ENCODE measurements around the gene KLHL1. TPM values are rescaled to one million over a fixed set of nuclear protein-coding genes. Genes with fewer than 3 reads are reported as not detected.

Gene KLHL1
- total RNA-seq, 1 donor from 2014 or later: not detected

- DNase-seq: no peak
- Histone ChIP-seq H3K27ac (replicated peaks) (no peak overlapping the region), H3K9me3 (replicated peaks) (peaks cover 13% of the 10 kb centered on the region), H3K4me1 (no peaks in the 10 kb centered on the region), H3K36me3 (no peaks in the 10 kb centered on the region), H3K4me3 (no peak overlapping the region), H3K27me3 (ENCODE audit: low read depth) (no peaks in the 10 kb centered on the region)
- TF ChIP-seq CTCF (IDR thresholded peaks at IDR 0.05; ENCODE audit: borderline replicate concordance): no peak
- intact Hi-C loops (cut with micrococcal nuclease): no loop called here
Measured at GRCh38 chr13:70014337-70014736, 93.9 kb downstream of the KLHL1 start.

GRCh38 chr13:69999875-70000274, 108.4 kb downstream of the KLHL1 start:
- H3K9me3 ChIP-seq (replicated peaks): no peaks in the 10 kb centered on the region
- intact Hi-C loops (cut with micrococcal nuclease): no loop called here
- H3K4me3 ChIP-seq: no peak overlapping the region
- H3K36me3 ChIP-seq: no peaks in the 10 kb centered on the region
- DNase-seq: no peak
- H3K4me1 ChIP-seq: no peaks in the 10 kb centered on the region
- no peak for TF ChIP-seq CTCF (IDR thresholded peaks at IDR 0.05; ENCODE audit: borderline replicate concordance)
- no peaks in the 10 kb centered on the region for H3K27me3 ChIP-seq (ENCODE audit: low read depth)
- H3K27ac ChIP-seq (replicated peaks): no peak overlapping the region

GRCh38 chr13:69997061-69997460, 111.2 kb downstream of the KLHL1 start:
- intact Hi-C loops (cut with micrococcal nuclease): no loop called here
- H3K4me3 ChIP-seq: no peak overlapping the region
- no peaks in the 10 kb centered on the region for H3K9me3 ChIP-seq (replicated peaks)
- DNase-seq: no peak
- H3K27me3 ChIP-seq (ENCODE audit: low read depth): no peaks in the 10 kb centered on the region
- TF ChIP-seq CTCF (IDR thresholded peaks at IDR 0.05; ENCODE audit: borderline replicate concordance): no peak
- no peaks in the 10 kb centered on the region for H3K36me3 ChIP-seq
- H3K4me1 ChIP-seq: no peaks in the 10 kb centered on the region
- H3K27ac ChIP-seq (replicated peaks): no peak overlapping the region

GRCh38 chr13:69980799-69981198, 127.5 kb downstream of the KLHL1 start:
- no peak for DNase-seq
- no peak for TF ChIP-seq CTCF (IDR thresholded peaks at IDR 0.05; ENCODE audit: borderline replicate concordance)

DNA sequence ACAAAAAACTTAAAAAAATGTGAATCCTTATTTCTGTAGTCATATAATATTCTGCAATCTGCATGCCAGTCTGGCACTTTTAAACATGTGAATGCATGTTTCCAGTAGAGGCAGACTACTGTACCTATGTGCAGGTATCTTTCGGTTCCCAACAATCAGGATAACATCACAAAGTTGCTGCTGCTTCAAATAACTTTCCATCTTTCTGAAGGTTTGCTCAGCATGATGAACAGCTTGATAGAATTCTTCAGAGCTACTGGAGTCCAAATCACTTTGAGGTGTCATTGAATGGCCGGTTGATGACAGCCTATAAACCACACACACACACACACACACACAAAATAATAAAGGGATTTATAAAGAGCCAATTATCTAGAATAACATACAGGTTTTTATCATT, 132.8 kb downstream of the KLHL1 start:
- intact Hi-C loops (cut with micrococcal nuclease): no loop called here
- H3K36me3 ChIP-seq: no peaks in the 10 kb centered on the region
- H3K4me1 ChIP-seq: no peaks in the 10 kb centered on the region
- H3K4me3 ChIP-seq: no peak overlapping the region
- TF ChIP-seq CTCF (IDR thresholded peaks at IDR 0.05; ENCODE audit: borderline replicate concordance): no peak
- DNase-seq: no peak
- no peaks in the 10 kb centered on the region for H3K9me3 ChIP-seq (replicated peaks)
- H3K27me3 ChIP-seq (ENCODE audit: low read depth): no peaks in the 10 kb centered on the region
- no peak overlapping the region for H3K27ac ChIP-seq (replicated peaks)

More at GRCh38 chr13:69980799-69981198, 127.5 kb downstream of the KLHL1 start:
- H3K9me3 ChIP-seq (replicated peaks): peaks cover 6% of the 10 kb centered on the region
- no peaks in the 10 kb centered on the region for H3K27me3 ChIP-seq (ENCODE audit: low read depth)
- H3K4me3 ChIP-seq: no peak overlapping the region
- H3K27ac ChIP-seq (replicated peaks): no peak overlapping the region
- intact Hi-C loops (cut with micrococcal nuclease): no loop called here
- no peaks in the 10 kb centered on the region for H3K36me3 ChIP-seq
- no peaks in the 10 kb centered on the region for H3K4me1 ChIP-seq

GRCh38 chr13:69970520-69970919, 137.7 kb downstream of the KLHL1 start:
- TF ChIP-seq CTCF (IDR thresholded peaks at IDR 0.05; ENCODE audit: borderline replicate concordance): no peak
- no peak overlapping the region for H3K4me3 ChIP-seq
- DNase-seq: no peak
- H3K36me3 ChIP-seq: no peaks in the 10 kb centered on the region
- no peaks in the 10 kb centered on the region for H3K27me3 ChIP-seq (ENCODE audit: low read depth)
- H3K27ac ChIP-seq (replicated peaks): no peak overlapping the region
- intact Hi-C loops (cut with micrococcal nuclease): no loop called here
- peaks cover 7% of the 10 kb centered on the region for H3K9me3 ChIP-seq (replicated peaks)
- H3K4me1 ChIP-seq: no peaks in the 10 kb centered on the region
